Esophagus muscularis mucosa (tissue), 3 donors: ENCODE data around the gene SLC7A8.

Experiments used
- POLR2A ChIP-seq: fragments of 450-650 bp; IDR thresholded peaks from one replicate; pipeline ENCODE4 v1.6.1; 2017; ENCODE audit warnings: antibody characterized with exemption, moderate library complexity, mild to moderate bottlenecking, low read depth
- TF ChIP-seq, protein P1 (sequence below), 3 experiments: fragments of 200-600 bp in 2 of 3; fragments of 450-650 bp in 1 of 3; sonication (generic) in 2 of 3; IDR thresholded peaks; one replicate each; pipeline ENCODE4 v1.5.1; 2017 to 2019; ENCODE audit warnings: antibody characterized with exemption in 3 of 3, mild to moderate bottlenecking in 2 of 3, moderate library complexity in 1 of 3

- TF ChIP-seq, protein P1, sequence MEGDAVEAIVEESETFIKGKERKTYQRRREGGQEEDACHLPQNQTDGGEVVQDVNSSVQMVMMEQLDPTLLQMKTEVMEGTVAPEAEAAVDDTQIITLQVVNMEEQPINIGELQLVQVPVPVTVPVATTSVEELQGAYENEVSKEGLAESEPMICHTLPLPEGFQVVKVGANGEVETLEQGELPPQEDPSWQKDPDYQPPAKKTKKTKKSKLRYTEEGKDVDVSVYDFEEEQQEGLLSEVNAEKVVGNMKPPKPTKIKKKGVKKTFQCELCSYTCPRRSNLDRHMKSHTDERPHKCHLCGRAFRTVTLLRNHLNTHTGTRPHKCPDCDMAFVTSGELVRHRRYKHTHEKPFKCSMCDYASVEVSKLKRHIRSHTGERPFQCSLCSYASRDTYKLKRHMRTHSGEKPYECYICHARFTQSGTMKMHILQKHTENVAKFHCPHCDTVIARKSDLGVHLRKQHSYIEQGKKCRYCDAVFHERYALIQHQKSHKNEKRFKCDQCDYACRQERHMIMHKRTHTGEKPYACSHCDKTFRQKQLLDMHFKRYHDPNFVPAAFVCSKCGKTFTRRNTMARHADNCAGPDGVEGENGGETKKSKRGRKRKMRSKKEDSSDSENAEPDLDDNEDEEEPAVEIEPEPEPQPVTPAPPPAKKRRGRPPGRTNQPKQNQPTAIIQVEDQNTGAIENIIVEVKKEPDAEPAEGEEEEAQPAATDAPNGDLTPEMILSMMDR (IDR thresholded peaks at IDR 0.05): no peak
- no peak for TF ChIP-seq POLR2A
Observed at GRCh38 chr14:23078692-23079116, 104.8 kb downstream of the SLC7A8 start.
